GM23338 (cell line): ENCODE measurements around the gene GREB1L. TPM values are rescaled to one million over a fixed set of nuclear protein-coding genes. Genes with fewer than 3 reads are reported as not detected.
A peak's percentile ranks its signal among the peaks of the same experiment; 100 is the strongest.

Experiments used
- ATAC-seq: fragments of 200-7000 bp; cut with Tn5 transposase; 3 replicates; pipeline ENCODE4 v1.9.1; 2020
- DNase-seq: peaks from one replicate; pipeline ENCODE4 v3.0.0-alpha.2; 2015; ENCODE audit warnings: low spot score
- H2AFZ ChIP-seq: fragments of 200-600 bp; sonication (generic); 2 replicates; pipeline ENCODE4 v1.8.0; 2016; ENCODE audit warnings: antibody characterized with exemption, mild to moderate bottlenecking, moderate library complexity
- H3F3A ChIP-seq: fragments of 200-600 bp; sonication (generic); replicated peaks from 2 replicates; pipeline ENCODE4 v1.8.0; 2017; ENCODE audit warnings: antibody characterized with exemption, mixed run types, low read depth
- H3K27ac ChIP-seq: fragments of 200-600 bp; sonication (generic); 2 replicates; pipeline ENCODE4 v1.6.1; 2016; ENCODE audit warnings: low read depth
- H3K27me3 ChIP-seq: fragments of 200-600 bp; sonication (generic); 2 replicates; pipeline ENCODE4 v1.8.0; 2016; ENCODE audit warnings: mild to moderate bottlenecking, mixed run types, moderate library complexity; ENCODE audit not compliant: insufficient read depth
- H3K36me3 ChIP-seq: fragments of 200-600 bp; sonication (generic); 2 replicates; pipeline ENCODE4 v1.8.0; 2016; ENCODE audit warnings: mild to moderate bottlenecking; ENCODE audit not compliant: insufficient read depth
- H3K4me1 ChIP-seq: fragments of 200-600 bp; sonication (generic); 2 replicates; pipeline ENCODE4 v1.8.0; 2016; ENCODE audit warnings: mild to moderate bottlenecking, moderate library complexity; ENCODE audit not compliant: insufficient read depth
- H3K4me2 ChIP-seq: fragments of 200-600 bp; sonication (generic); 2 replicates; pipeline ENCODE4 v1.7.1; 2017; ENCODE audit warnings: mixed run types
- H3K4me3 ChIP-seq: fragments of 200-600 bp; sonication (generic); 2 replicates; pipeline ENCODE4 v1.6.1; 2016; ENCODE audit warnings: mixed run types
- H3K79me2 ChIP-seq: fragments of 200-600 bp; sonication (generic); replicated peaks from 2 replicates; pipeline ENCODE4 v1.8.0; 2017; ENCODE audit warnings: mild to moderate bottlenecking; ENCODE audit not compliant: insufficient read depth
- H3K9me2 ChIP-seq: fragments of 200-600 bp; sonication (generic); 2 replicates; pipeline ENCODE4 v1.8.0; 2017; ENCODE audit not compliant: insufficient read depth
- H4K20me1 ChIP-seq: fragments of 200-600 bp; sonication (generic); replicated peaks from 2 replicates; pipeline ENCODE4 v1.8.0; 2017; ENCODE audit warnings: mild to moderate bottlenecking; ENCODE audit not compliant: insufficient read depth
- H3K27ac Mint-ChIP-seq: 2 replicates; pipeline ENCODE4 v1.8.0; 2020; ENCODE audit warnings: inconsistent platforms, mild to moderate bottlenecking, moderate library complexity, mixed read lengths
- H3K27me3 Mint-ChIP-seq: 3 replicates; pipeline ENCODE4 v1.8.0; 2022; ENCODE audit warnings: low read depth, mild to moderate bottlenecking, moderate library complexity, mixed read lengths, inconsistent platforms; ENCODE audit not compliant: insufficient read depth, poor library complexity
- H3K36me3 Mint-ChIP-seq: 3 replicates; pipeline ENCODE4 v1.8.0; 2021; ENCODE audit warnings: low read depth, mild to moderate bottlenecking, inconsistent platforms, moderate library complexity, mixed read lengths
- H3K4me1 Mint-ChIP-seq: 3 replicates; pipeline ENCODE4 v1.8.0; 2020; ENCODE audit warnings: mild to moderate bottlenecking, inconsistent platforms, mixed read lengths
- H3K4me3 Mint-ChIP-seq: 3 replicates; pipeline ENCODE4 v1.8.0; 2021; ENCODE audit warnings: moderate library complexity, mild to moderate bottlenecking, inconsistent platforms, mixed read lengths
- H3K9me3 Mint-ChIP-seq: 3 replicates; pipeline ENCODE4 v1.8.0; 2020; ENCODE audit warnings: moderate library complexity, mild to moderate bottlenecking, inconsistent platforms, mixed read lengths
- EZH2 ChIP-seq: fragments of 200-600 bp; sonication (generic); IDR thresholded peaks from one replicate; pipeline ENCODE4 v1.8.0; 2017; ENCODE audit warnings: antibody characterized with exemption, mild to moderate bottlenecking, low read depth; ENCODE audit not compliant: unreplicated experiment
- POLR2AphosphoS5 ChIP-seq: IDR thresholded peaks from 2 replicates; pipeline ENCODE4 v1.6.1; 2016; ENCODE audit warnings: antibody characterized with exemption, low read depth
- STAT1 ChIP-seq: IDR thresholded peaks from one replicate; pipeline ENCODE4 v1.6.1; 2016; ENCODE audit warnings: antibody characterized with exemption; ENCODE audit not compliant: unreplicated experiment
- ZNF114 ChIP-seq: fragments of 250-450 bp; sonication (Bioruptor Pico); IDR thresholded peaks from 2 replicates; pipeline ENCODE4 v1.5.0; 2020; ENCODE audit warnings: mild to moderate bottlenecking, moderate library complexity
- ZNF331 ChIP-seq: fragments of 250-450 bp; sonication (Bioruptor Pico); IDR thresholded peaks from 2 replicates; pipeline ENCODE4 v1.5.0; 2020; ENCODE audit warnings: low read depth, mild to moderate bottlenecking, moderate library complexity
- polyA plus RNA-seq: library from polyadenylated mRNA; unstranded; fragments of >200 nt; fragmentation: Nextera tagmentation; extraction: Ambion mirVana; gene quantifications from 2 replicates; pipeline ENCODE4 v1.2.1, GENCODE V29; 2016
- total RNA-seq: library from RNA; depleted of rRNA; stranded (reverse); fragments of >200 nt; shearing (Covaris generic); gene quantifications from 2 replicates; pipeline ENCODE4 v1.2.3, GENCODE V29; 2014
- TF ChIP-seq, protein P1 (sequence below): fragments of 250-450 bp; sonication (Bioruptor Pico); IDR thresholded peaks from 2 replicates; pipeline ENCODE4 v1.5.0; 2020; ENCODE audit warnings: mild to moderate bottlenecking, moderate library complexity

Gene GREB1L
- total and polyA plus RNA-seq, 2 experiments from 2014 or later = 0.03 to 0.29 TPM

DNA sequence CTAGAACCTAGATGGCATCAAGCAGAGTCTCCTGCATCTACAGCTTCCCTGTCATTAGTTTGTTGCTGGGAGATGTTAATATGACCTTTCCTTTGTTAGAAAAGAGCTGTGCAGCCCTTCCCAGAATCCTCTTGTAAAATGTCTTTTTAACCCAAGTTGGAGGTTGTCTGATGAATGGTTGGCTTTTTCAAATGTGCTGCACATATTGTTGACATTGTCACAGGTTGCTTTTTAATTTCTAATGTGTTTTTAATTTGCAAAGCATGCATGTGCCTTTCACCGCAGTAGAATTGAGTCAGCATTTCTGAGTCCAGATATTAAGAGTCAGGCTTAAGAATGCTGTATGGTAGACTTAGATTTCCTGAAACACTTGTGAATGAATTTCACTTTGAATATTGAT, 120.8 kb downstream of the GREB1L start:
- no peaks in the 10 kb centered on the region for H3K36me3 Mint-ChIP-seq
- Histone ChIP-seq H4K20me1 (no peaks in the 10 kb centered on the region), H3K4me2 (peak overlapping the region; percentile 34; the same call in 1 of the 2 replicates), H3F3A (no peaks in the 10 kb centered on the region), H3K4me3 (no peak overlapping the region), H2AFZ (no peak overlapping the region), H3K4me1 (peaks cover 27% of the 10 kb centered on the region), H3K27ac (no peak overlapping the region), H3K9me2 (no peaks in the 10 kb centered on the region), H3K79me2 (no peaks in the 10 kb centered on the region), H3K27me3 (no peaks in the 10 kb centered on the region), H3K36me3 (no peaks in the 10 kb centered on the region)
- TF ChIP-seq POLR2AphosphoS5 (no peak), STAT1 (no peak)
- H3K4me3 Mint-ChIP-seq = no peak overlapping the region
- H3K27ac Mint-ChIP-seq = no peak overlapping the region
- peaks cover 28% of the 10 kb centered on the region for H3K4me1 Mint-ChIP-seq
- ATAC-seq (no peak), DNase-seq (no peak)
- no peaks in the 10 kb centered on the region for H3K9me3 Mint-ChIP-seq
- H3K27me3 Mint-ChIP-seq = no peaks in the 10 kb centered on the region

DNA sequence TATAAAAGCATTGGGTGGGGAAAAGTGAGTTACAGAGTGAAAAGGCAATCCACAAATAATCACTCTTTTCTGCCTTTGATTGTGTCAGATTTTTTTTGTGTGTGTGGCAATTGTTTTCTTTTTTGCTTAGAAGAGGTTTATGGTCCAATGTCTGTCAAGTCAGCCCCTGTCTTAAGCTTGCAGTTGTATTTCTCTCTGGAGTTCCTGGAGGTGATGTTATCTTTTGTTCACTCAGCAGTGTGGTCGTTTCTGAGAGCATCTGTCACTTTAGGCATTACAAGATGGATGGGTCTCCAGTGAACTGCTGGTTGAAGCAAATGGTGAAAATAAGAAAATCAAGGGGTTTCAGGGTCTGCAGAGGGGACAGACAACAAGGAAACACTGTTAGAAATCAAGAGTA, 121.3 kb downstream of the GREB1L start:
- no peak for DNase-seq
- H3K27me3 Mint-ChIP-seq = no peaks in the 10 kb centered on the region
- no peak overlapping the region for H3K4me3 ChIP-seq

More for the DNA sequence above, 121.3 kb downstream of the GREB1L start:
- H3K9me3 Mint-ChIP-seq = no peaks in the 10 kb centered on the region
- Histone ChIP-seq H3K27ac (no peak overlapping the region), H2AFZ (no peak overlapping the region), H3K4me2 (no peak overlapping the region), H3K79me2 (no peaks in the 10 kb centered on the region), H3K36me3 (no peaks in the 10 kb centered on the region), H3K9me2 (no peaks in the 10 kb centered on the region), H3F3A (no peaks in the 10 kb centered on the region), H3K4me1 (peaks cover 27% of the 10 kb centered on the region), H3K27me3 (no peaks in the 10 kb centered on the region), H4K20me1 (no peaks in the 10 kb centered on the region)
- peaks cover 32% of the 10 kb centered on the region for H3K4me1 Mint-ChIP-seq
- no peak for TF ChIP-seq STAT1
- no peak for TF ChIP-seq EZH2
- no peak for TF ChIP-seq ZNF114 (CRISPR knock-in tag)
- TF ChIP-seq, protein P1, sequence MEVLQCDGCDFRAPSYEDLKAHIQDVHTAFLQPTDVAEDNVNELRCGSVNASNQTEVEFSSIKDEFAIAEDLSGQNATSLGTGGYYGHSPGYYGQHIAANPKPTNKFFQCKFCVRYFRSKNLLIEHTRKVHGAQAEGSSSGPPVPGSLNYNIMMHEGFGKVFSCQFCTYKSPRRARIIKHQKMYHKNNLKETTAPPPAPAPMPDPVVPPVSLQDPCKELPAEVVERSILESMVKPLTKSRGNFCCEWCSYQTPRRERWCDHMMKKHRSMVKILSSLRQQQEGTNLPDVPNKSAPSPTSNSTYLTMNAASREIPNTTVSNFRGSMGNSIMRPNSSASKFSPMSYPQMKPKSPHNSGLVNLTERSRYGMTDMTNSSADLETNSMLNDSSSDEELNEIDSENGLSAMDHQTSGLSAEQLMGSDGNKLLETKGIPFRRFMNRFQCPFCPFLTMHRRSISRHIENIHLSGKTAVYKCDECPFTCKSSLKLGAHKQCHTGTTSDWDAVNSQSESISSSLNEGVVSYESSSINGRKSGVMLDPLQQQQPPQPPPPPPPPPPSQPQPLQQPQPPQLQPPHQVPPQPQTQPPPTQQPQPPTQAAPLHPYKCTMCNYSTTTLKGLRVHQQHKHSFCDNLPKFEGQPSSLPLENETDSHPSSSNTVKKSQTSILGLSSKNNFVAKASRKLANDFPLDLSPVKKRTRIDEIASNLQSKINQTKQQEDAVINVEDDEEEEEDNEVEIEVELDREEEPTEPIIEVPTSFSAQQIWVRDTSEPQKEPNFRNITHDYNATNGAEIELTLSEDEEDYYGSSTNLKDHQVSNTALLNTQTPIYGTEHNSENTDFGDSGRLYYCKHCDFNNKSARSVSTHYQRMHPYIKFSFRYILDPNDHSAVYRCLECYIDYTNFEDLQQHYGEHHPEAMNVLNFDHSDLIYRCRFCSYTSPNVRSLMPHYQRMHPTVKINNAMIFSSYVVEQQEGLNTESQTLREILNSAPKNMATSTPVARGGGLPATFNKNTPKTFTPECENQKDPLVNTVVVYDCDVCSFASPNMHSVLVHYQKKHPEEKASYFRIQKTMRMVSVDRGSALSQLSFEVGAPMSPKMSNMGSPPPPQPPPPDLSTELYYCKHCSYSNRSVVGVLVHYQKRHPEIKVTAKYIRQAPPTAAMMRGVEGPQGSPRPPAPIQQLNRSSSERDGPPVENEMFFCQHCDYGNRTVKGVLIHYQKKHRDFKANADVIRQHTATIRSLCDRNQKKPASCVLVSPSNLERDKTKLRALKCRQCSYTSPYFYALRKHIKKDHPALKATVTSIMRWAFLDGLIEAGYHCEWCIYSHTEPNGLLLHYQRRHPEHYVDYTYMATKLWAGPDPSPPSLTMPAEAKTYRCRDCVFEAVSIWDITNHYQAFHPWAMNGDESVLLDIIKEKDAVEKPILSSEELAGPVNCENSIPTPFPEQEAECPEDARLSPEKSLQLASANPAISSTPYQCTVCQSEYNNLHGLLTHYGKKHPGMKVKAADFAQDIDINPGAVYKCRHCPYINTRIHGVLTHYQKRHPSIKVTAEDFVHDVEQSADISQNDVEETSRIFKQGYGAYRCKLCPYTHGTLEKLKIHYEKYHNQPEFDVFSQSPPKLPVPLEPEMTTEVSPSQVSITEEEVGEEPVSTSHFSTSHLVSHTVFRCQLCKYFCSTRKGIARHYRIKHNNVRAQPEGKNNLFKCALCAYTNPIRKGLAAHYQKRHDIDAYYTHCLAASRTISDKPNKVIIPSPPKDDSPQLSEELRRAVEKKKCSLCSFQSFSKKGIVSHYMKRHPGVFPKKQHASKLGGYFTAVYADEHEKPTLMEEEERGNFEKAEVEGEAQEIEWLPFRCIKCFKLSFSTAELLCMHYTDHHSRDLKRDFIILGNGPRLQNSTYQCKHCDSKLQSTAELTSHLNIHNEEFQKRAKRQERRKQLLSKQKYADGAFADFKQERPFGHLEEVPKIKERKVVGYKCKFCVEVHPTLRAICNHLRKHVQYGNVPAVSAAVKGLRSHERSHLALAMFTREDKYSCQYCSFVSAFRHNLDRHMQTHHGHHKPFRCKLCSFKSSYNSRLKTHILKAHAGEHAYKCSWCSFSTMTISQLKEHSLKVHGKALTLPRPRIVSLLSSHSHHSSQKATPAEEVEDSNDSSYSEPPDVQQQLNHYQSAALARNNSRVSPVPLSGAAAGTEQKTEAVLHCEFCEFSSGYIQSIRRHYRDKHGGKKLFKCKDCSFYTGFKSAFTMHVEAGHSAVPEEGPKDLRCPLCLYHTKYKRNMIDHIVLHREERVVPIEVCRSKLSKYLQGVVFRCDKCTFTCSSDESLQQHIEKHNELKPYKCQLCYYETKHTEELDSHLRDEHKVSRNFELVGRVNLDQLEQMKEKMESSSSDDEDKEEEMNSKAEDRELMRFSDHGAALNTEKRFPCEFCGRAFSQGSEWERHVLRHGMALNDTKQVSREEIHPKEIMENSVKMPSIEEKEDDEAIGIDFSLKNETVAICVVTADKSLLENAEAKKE = no peak
- no peak for TF ChIP-seq ZNF331
- no peak overlapping the region for H3K27ac Mint-ChIP-seq
- H3K36me3 Mint-ChIP-seq = no peaks in the 10 kb centered on the region
- ATAC-seq = no peak
- no peak overlapping the region for H3K4me3 Mint-ChIP-seq
